Neural cell (in vitro differentiated cells): ENCODE data around the gene PEX3.

Experiments
- CTCF ChIP-seq: fragments of 450-650 bp; IDR thresholded peaks from 2 replicates; pipeline ENCODE4 v1.5.1; 2014; ENCODE audit warnings: antibody characterized with exemption, mild to moderate bottlenecking, moderate library complexity; ENCODE audit not compliant: poor library complexity, severe bottlenecking
- EP300 ChIP-seq: fragments of 450-650 bp; conservative IDR thresholded peaks from 2 replicates; pipeline ENCODE4 v1.6.1; 2014; ENCODE audit warnings: antibody characterized with exemption, mild to moderate bottlenecking, moderate library complexity; ENCODE audit not compliant: poor library complexity, severe bottlenecking
- EZH2 ChIP-seq: fragments of 200-600, 300-800 bp; shearing (Covaris generic), sonication (generic); IDR thresholded peaks from 2 replicates; pipeline ENCODE4 v1.6.1; 2014; ENCODE audit warnings: antibody characterized with exemption, low read length, borderline replicate concordance, mild to moderate bottlenecking; ENCODE audit not compliant: insufficient read depth, poor library complexity, severe bottlenecking
- MXI1 ChIP-seq: fragments of 450-650 bp; conservative IDR thresholded peaks from 2 replicates; pipeline ENCODE4 v1.6.1; 2014; ENCODE audit warnings: antibody characterized with exemption, mild to moderate bottlenecking; ENCODE audit not compliant: poor library complexity, severe bottlenecking
- POLR2AphosphoS5 ChIP-seq: IDR thresholded peaks from 2 replicates; pipeline ENCODE4 v1.6.1; 2012
- RAD21 ChIP-seq: fragments of 450-650 bp; conservative IDR thresholded peaks from 2 replicates; pipeline ENCODE4 v1.6.1; 2014; ENCODE audit warnings: antibody characterized with exemption, mild to moderate bottlenecking, moderate library complexity
- REST ChIP-seq: IDR thresholded peaks from 2 replicates; pipeline ENCODE4 v1.6.1; 2012; ENCODE audit warnings: borderline replicate concordance
- SMC3 ChIP-seq: fragments of 450-650 bp; conservative IDR thresholded peaks from 2 replicates; pipeline ENCODE4 v1.6.1; 2014; ENCODE audit warnings: antibody characterized with exemption, mild to moderate bottlenecking, moderate library complexity; ENCODE audit not compliant: poor library complexity
- TAF1 ChIP-seq: IDR thresholded peaks from 2 replicates; pipeline ENCODE4 v1.6.1; 2012; ENCODE audit warnings: low read depth

DNA sequence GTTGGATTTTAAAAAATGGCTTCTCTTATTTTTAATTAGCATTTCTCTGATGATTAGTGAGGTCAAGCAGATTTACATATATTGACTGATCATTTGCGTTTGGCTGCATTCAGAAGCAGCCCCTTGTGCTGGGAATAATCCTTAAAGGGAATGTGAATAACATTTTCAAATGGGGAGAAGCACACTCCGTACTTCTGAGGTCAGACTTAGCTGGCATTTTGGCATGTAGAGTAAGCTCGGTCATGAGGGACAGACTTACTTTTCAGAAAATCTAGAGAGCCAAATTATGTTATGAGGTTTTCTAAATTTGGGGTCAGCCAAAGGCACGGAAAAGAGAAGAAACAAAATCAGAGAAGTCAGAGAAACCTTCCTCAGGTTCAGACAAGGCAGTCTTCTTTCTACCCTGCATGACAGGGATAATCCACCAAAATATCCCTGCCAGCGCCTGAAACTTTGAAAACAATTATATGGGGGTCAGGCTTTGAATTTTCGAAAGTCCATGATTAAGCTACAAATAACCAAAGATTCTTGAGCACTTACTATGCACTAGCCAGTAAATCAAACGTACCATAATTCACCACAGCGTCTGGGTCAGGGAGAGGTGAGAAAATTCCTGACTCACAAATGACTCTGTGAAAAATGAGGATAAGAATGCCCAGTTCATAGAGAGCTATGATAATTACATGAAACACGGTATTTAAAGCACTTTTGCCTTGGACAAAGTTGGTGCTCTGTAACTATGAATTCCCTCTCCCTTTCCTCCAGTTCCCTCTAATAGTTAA lies 45.0 kb upstream of the PEX3 start:
- no peak for TF ChIP-seq CTCF
- no peak for TF ChIP-seq RAD21
- TF ChIP-seq MXI1 = no peak
- TF ChIP-seq REST = no peak
- TF ChIP-seq POLR2AphosphoS5 = no peak
- no peak for TF ChIP-seq EP300
- no peak for TF ChIP-seq EZH2
- no peak for TF ChIP-seq TAF1
- TF ChIP-seq SMC3 = no peak
